Mucosa of descending colon (tissue), 3 donors: ENCODE results near the gene CRISP3. TPM values are rescaled to one million over a fixed set of nuclear protein-coding genes. Genes with fewer than 3 reads are reported as not detected.

Experiments used
- ATAC-seq: fragments of 200-7000 bp; cut with Tn5 transposase; one replicate; pipeline ENCODE4 v1.9.1; 2020; ENCODE audit warnings: mild to moderate bottlenecking, moderate library complexity
- DNase-seq, 3 donors: peaks; one replicate each; pipeline ENCODE4 v3.0.0-alpha.2; 2020
- H3K36me3 ChIP-seq: fragments of 200-600 bp; one replicate; pipeline ENCODE4 v1.8.0; 2021; ENCODE audit warnings: low read depth, mild to moderate bottlenecking
- H3K4me1 ChIP-seq: fragments of 200-600 bp; one replicate; pipeline ENCODE4 v1.8.0; 2021; ENCODE audit warnings: low read depth, mild to moderate bottlenecking
- H3K4me3 ChIP-seq: fragments of 200-600 bp; one replicate; pipeline ENCODE4 v1.8.0; 2021; ENCODE audit warnings: mild to moderate bottlenecking
- H3K9me3 ChIP-seq: fragments of 200-600 bp; one replicate; pipeline ENCODE4 v1.8.0; 2021; ENCODE audit warnings: mild to moderate bottlenecking
- intact Hi-C, 2 donors: fragments of 100-400 bp; cut with DNase I in 1 of 2; cut with micrococcal nuclease in 1 of 2; formaldehyde crosslinking; loops; one replicate each; pipeline versions ENCODE4 v1.11.0 to v1.11.1; 2022; cut with DNase I, micrococcal nuclease
- total RNA-seq, 3 donors: library from RNA; stranded (reverse); fragmentation: NEBNext Ultra II Directional in 2 of 3; extraction: Animal tissue kit (Norgen Biotek cat#: 25700) in 2 of 3; gene quantifications; one replicate each; pipeline versions ENCODE4 v1.2.1 to v1.2.4, GENCODE V29; 2021 to 2023
- TF ChIP-seq, protein P1 (sequence below): fragments of 200-600 bp; IDR thresholded peaks from one replicate; pipeline ENCODE4 v1.8.0; 2022; ENCODE audit warnings: antibody characterized with exemption, mild to moderate bottlenecking
- donor health status: DM: no; HTN: no; CAD: no; lungs with moderate emphysema.
- donor health status: DM: no; HTN: no; CAD: no.
- donor health status: DM: no; HTN: yes; CAD: no.

Gene CRISP3
- total RNA-seq, 3 donors from 2014 or later = not detected

- no peak for ATAC-seq
- intact Hi-C loops = no loop called here
- Histone ChIP-seq H3K4me1 (no peaks in the 10 kb centered on the region), H3K9me3 (no peaks in the 10 kb centered on the region), H3K36me3 (no peaks in the 10 kb centered on the region), H3K4me3 (no peak overlapping the region)
- no peak for DNase-seq
- TF ChIP-seq, protein P1, sequence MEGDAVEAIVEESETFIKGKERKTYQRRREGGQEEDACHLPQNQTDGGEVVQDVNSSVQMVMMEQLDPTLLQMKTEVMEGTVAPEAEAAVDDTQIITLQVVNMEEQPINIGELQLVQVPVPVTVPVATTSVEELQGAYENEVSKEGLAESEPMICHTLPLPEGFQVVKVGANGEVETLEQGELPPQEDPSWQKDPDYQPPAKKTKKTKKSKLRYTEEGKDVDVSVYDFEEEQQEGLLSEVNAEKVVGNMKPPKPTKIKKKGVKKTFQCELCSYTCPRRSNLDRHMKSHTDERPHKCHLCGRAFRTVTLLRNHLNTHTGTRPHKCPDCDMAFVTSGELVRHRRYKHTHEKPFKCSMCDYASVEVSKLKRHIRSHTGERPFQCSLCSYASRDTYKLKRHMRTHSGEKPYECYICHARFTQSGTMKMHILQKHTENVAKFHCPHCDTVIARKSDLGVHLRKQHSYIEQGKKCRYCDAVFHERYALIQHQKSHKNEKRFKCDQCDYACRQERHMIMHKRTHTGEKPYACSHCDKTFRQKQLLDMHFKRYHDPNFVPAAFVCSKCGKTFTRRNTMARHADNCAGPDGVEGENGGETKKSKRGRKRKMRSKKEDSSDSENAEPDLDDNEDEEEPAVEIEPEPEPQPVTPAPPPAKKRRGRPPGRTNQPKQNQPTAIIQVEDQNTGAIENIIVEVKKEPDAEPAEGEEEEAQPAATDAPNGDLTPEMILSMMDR = no peak
Observed at GRCh38 chr6:49776444-49776843, 32.3 kb upstream of the CRISP3 start.

DNA sequence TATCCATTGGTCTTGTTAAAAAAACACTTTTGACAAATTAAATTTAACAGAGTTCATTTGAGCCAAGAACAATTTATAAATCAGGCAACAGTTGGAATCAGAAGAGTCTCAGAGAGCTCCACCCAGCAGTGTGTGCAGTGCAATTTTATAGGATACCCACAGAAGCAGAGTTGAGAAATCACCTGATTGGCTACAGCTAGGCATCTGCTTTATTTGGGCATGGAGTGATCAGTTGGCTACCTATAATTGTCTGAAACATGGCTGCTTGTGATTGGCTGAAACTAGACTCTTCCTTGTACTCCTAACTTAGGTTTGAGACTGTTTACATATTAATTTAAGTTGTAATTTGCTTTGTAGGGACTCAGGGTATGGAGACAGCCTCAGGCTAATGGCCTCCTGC lies 30.9 kb upstream of the CRISP3 start:
- Histone ChIP-seq H3K9me3 (no peaks in the 10 kb centered on the region), H3K4me3 (no peak overlapping the region), H3K36me3 (no peaks in the 10 kb centered on the region), H3K4me1 (no peaks in the 10 kb centered on the region)
- TF ChIP-seq, protein P1 = no peak
- intact Hi-C loops = no loop called here
- ATAC-seq = no peak
- no peak for DNase-seq

GRCh38 chr6:49772285-49772684 lies 28.1 kb upstream of the CRISP3 start:
- H3K4me1 ChIP-seq = no peaks in the 10 kb centered on the region
- ATAC-seq = no peak
- intact Hi-C loops = no loop called here
- H3K4me3 ChIP-seq = no peak overlapping the region
- TF ChIP-seq, protein P1 = no peak
- no peaks in the 10 kb centered on the region for H3K9me3 ChIP-seq
- no peaks in the 10 kb centered on the region for H3K36me3 ChIP-seq
- no peak for DNase-seq

DNA sequence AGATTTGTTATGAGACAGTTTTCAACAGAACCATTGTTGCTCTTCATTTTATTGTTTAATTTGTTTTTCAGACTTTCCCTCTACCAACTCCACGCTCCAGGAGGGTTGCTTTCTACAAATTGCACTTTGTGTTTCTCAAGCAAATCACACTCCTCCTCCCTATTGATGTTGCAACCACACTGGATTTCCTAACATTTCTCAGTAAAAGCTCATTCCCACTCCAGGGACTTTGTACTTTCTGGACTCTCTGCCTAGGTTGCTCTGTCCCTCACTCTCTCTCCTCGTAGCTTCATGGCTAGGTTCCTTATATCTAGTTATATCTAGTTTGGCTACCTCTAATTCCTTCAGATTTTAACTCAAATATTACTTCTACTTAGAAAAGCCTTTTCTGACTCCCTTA lies 22.6 kb upstream of the CRISP3 start:
- intact Hi-C loops = no loop called here
- TF ChIP-seq, protein P1 = no peak
- Histone ChIP-seq H3K4me1 (no peaks in the 10 kb centered on the region), H3K36me3 (no peaks in the 10 kb centered on the region), H3K4me3 (no peak overlapping the region), H3K9me3 (no peaks in the 10 kb centered on the region)
- no peak for DNase-seq
- ATAC-seq = no peak

DNA sequence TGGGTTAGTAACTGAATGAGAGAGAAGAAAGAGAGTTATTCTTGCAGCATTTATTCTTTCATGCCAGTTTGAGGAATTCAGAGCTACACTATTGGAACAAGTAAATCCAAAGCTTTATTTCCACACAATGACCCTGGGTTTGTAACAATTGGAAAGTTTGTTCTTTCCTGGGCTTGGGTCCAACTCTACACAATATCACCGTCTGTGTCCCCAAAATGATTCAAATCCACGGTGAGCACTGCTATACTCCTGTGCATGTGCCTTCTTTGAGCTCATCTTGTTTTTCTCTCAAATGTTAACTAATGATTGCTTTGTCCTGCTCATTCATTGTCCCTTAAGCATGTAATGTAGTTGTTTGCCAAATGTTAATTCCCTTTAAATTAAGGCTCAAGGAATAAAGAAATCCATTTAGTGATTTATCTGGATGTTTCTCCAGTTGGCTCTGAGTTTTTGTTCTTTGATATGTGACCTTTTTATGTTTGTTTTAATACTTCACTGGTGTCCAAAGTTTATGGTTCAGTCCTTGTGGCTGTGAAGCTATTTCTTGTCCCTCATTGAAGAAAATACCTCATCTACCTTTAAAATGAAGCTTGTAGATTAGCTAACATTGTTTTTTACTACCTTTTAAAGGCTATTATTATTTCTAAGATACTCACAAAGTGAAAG lies 20.5 kb upstream of the CRISP3 start:
- no peaks in the 10 kb centered on the region for H3K9me3 ChIP-seq
- no peaks in the 10 kb centered on the region for H3K4me1 ChIP-seq
- no peaks in the 10 kb centered on the region for H3K36me3 ChIP-seq
- TF ChIP-seq, protein P1 = no peak
- DNase-seq (no peak), ATAC-seq (no peak)
- no peak overlapping the region for H3K4me3 ChIP-seq
- intact Hi-C loops = no loop called here

GRCh38 chr6:49743429-49743828 lies 759 bp downstream of the CRISP3 start:
- Histone ChIP-seq H3K4me3 (no peak overlapping the region), H3K9me3 (no peaks in the 10 kb centered on the region), H3K4me1 (no peaks in the 10 kb centered on the region), H3K36me3 (no peaks in the 10 kb centered on the region)
- DNase-seq = no peak
- no peak for ATAC-seq
- TF ChIP-seq, protein P1 = no peak
- intact Hi-C loops = no loop called here
